ENCODE measurements around the gene OR13A1.
"Not testable (repeated sequence)": the region's sequence is repeated elsewhere in the genome, so short reads cannot be mapped to it uniquely, and the experiment has no call there.

OR13A1 gene

GRCh38 chr10:45315508-45315907 lies at the start of gene OR13A1:
OR13A1 (minus strand) TSS chr10:45315608; CDS start chr10:45304422, 11,186 bp downstream.
- Mint-ChIP-seq H3K27me3 (no peaks in the 10 kb centered on the region), H3K36me3 (peaks cover 6% of the 10 kb centered on the region), H3K9me3 (ENCODE audit: low read depth) (peaks cover 30% of the 10 kb centered on the region), H3K4me3 (no peak within 1 kb of the TSS), H3K4me1 (ENCODE audit: low read depth) (no peaks in the 10 kb centered on the region), H3K27ac (no peak within 1 kb of the TSS)

GRCh38 chr10:45361983-45362799 lies 46.8 kb upstream of the OR13A1 start:
- peaks cover 21% of the 10 kb centered on the region for H3K4me1 Mint-ChIP-seq (ENCODE audit: low read depth)
- H3K36me3 Mint-ChIP-seq; H3K27ac Mint-ChIP-seq; H3K9me3 Mint-ChIP-seq (ENCODE audit: low read depth); H3K27me3 Mint-ChIP-seq; H3K4me3 Mint-ChIP-seq: not testable (repeated sequence)

GRCh38 chr10:45358961-45359360 lies 43.6 kb upstream of the OR13A1 start:
- not testable (repeated sequence) for H3K27me3 Mint-ChIP-seq; H3K9me3 Mint-ChIP-seq (ENCODE audit: low read depth); H3K4me3 Mint-ChIP-seq; H3K27ac Mint-ChIP-seq; H3K36me3 Mint-ChIP-seq
- H3K4me1 Mint-ChIP-seq (ENCODE audit: low read depth): peaks cover 25% of the 10 kb centered on the region

GRCh38 chr10:45355494-45355893 lies 40.1 kb upstream of the OR13A1 start:
- Mint-ChIP-seq H3K27me3 (no peaks in the 10 kb centered on the region), H3K36me3 (no peaks in the 10 kb centered on the region), H3K9me3 (ENCODE audit: low read depth) (no peaks in the 10 kb centered on the region), H3K4me3 (no peak overlapping the region), H3K4me1 (ENCODE audit: low read depth) (peaks cover 17% of the 10 kb centered on the region), H3K27ac (no peak overlapping the region)

- no peak overlapping the region for H3K27ac Mint-ChIP-seq
- no peak overlapping the region for H3K4me3 Mint-ChIP-seq
- H3K9me3 Mint-ChIP-seq (ENCODE audit: low read depth): no peaks in the 10 kb centered on the region
- H3K4me1 Mint-ChIP-seq (ENCODE audit: low read depth): peaks cover 14% of the 10 kb centered on the region
- no peaks in the 10 kb centered on the region for H3K27me3 Mint-ChIP-seq
- no peaks in the 10 kb centered on the region for H3K36me3 Mint-ChIP-seq
These were observed 38.9 kb upstream of the OR13A1 start for GRCh38 chr10:45354261-45354660.

GRCh38 chr10:45353186-45353585 lies 37.8 kb upstream of the OR13A1 start:
- H3K9me3 Mint-ChIP-seq (ENCODE audit: low read depth): no peaks in the 10 kb centered on the region
- H3K36me3 Mint-ChIP-seq: peaks cover 3% of the 10 kb centered on the region
- peaks cover 12% of the 10 kb centered on the region for H3K4me1 Mint-ChIP-seq (ENCODE audit: low read depth)
- H3K27ac Mint-ChIP-seq: no peak overlapping the region
- no peaks in the 10 kb centered on the region for H3K27me3 Mint-ChIP-seq
- no peak overlapping the region for H3K4me3 Mint-ChIP-seq

- not testable (repeated sequence) for H3K27ac Mint-ChIP-seq
These were observed 32.9 kb upstream of the OR13A1 start for GRCh38 chr10:45348196-45348765.

GRCh38 chr10:45347464-45347863 lies 32.1 kb upstream of the OR13A1 start:
- H3K9me3 Mint-ChIP-seq (ENCODE audit: low read depth); H3K27ac Mint-ChIP-seq; H3K4me1 Mint-ChIP-seq (ENCODE audit: low read depth); H3K27me3 Mint-ChIP-seq; H3K4me3 Mint-ChIP-seq; H3K36me3 Mint-ChIP-seq: not testable (repeated sequence)

More at GRCh38 chr10:45348196-45348765, 32.9 kb upstream of the OR13A1 start:
- not testable (repeated sequence) for H3K36me3 Mint-ChIP-seq; H3K27me3 Mint-ChIP-seq; H3K4me3 Mint-ChIP-seq; H3K9me3 Mint-ChIP-seq (ENCODE audit: low read depth); H3K4me1 Mint-ChIP-seq (ENCODE audit: low read depth)

- not testable (repeated sequence) for H3K9me3 Mint-ChIP-seq (ENCODE audit: low read depth); H3K27ac Mint-ChIP-seq; H3K4me1 Mint-ChIP-seq (ENCODE audit: low read depth); H3K4me3 Mint-ChIP-seq; H3K36me3 Mint-ChIP-seq; H3K27me3 Mint-ChIP-seq
These were observed 31.4 kb upstream of the OR13A1 start for GRCh38 chr10:45346652-45347335.

- not testable (repeated sequence) for H3K36me3 Mint-ChIP-seq; H3K9me3 Mint-ChIP-seq (ENCODE audit: low read depth); H3K4me3 Mint-ChIP-seq; H3K27me3 Mint-ChIP-seq; H3K27ac Mint-ChIP-seq; H3K4me1 Mint-ChIP-seq (ENCODE audit: low read depth)
These were observed 25.0 kb upstream of the OR13A1 start for GRCh38 chr10:45340420-45340819.

- no peak overlapping the region for H3K27ac Mint-ChIP-seq
- peaks cover 5% of the 10 kb centered on the region for H3K9me3 Mint-ChIP-seq (ENCODE audit: low read depth)
- no peaks in the 10 kb centered on the region for H3K4me1 Mint-ChIP-seq (ENCODE audit: low read depth)
- no peak overlapping the region for H3K4me3 Mint-ChIP-seq
- H3K27me3 Mint-ChIP-seq: peaks cover 3% of the 10 kb centered on the region
- H3K36me3 Mint-ChIP-seq: peaks cover 8% of the 10 kb centered on the region
These were observed 24.5 kb upstream of the OR13A1 start for GRCh38 chr10:45339894-45340293.

GRCh38 chr10:45331824-45332223 lies 16.4 kb upstream of the OR13A1 start:
- not testable (repeated sequence) for H3K36me3 Mint-ChIP-seq; H3K9me3 Mint-ChIP-seq (ENCODE audit: low read depth); H3K27me3 Mint-ChIP-seq; H3K4me3 Mint-ChIP-seq; H3K27ac Mint-ChIP-seq; H3K4me1 Mint-ChIP-seq (ENCODE audit: low read depth)

GRCh38 chr10:45326864-45327263 lies 11.5 kb upstream of the OR13A1 start:
- H3K27ac Mint-ChIP-seq; H3K36me3 Mint-ChIP-seq; H3K4me1 Mint-ChIP-seq (ENCODE audit: low read depth); H3K4me3 Mint-ChIP-seq; H3K9me3 Mint-ChIP-seq (ENCODE audit: low read depth); H3K27me3 Mint-ChIP-seq: not testable (repeated sequence)

GRCh38 chr10:45325116-45325515 lies 9.7 kb upstream of the OR13A1 start:
- H3K4me3 Mint-ChIP-seq: no peak overlapping the region
- H3K36me3 Mint-ChIP-seq: no peaks in the 10 kb centered on the region
- H3K27ac Mint-ChIP-seq: no peak overlapping the region
- no peaks in the 10 kb centered on the region for H3K27me3 Mint-ChIP-seq
- no peaks in the 10 kb centered on the region for H3K4me1 Mint-ChIP-seq (ENCODE audit: low read depth)
- H3K9me3 Mint-ChIP-seq (ENCODE audit: low read depth): peaks cover 7% of the 10 kb centered on the region

GRCh38 chr10:45319702-45320101 lies 4.3 kb upstream of the OR13A1 start:
- no peak overlapping the region for H3K4me3 Mint-ChIP-seq
- H3K4me1 Mint-ChIP-seq (ENCODE audit: low read depth): no peaks in the 10 kb centered on the region
- peaks cover 3% of the 10 kb centered on the region for H3K36me3 Mint-ChIP-seq
- peaks cover 9% of the 10 kb centered on the region for H3K9me3 Mint-ChIP-seq (ENCODE audit: low read depth)
- no peaks in the 10 kb centered on the region for H3K27me3 Mint-ChIP-seq
- H3K27ac Mint-ChIP-seq: no peak overlapping the region
